Lower leg skin (tissue), 4 donors: ENCODE results near the gene MYL9. TPM values are rescaled to one million over a fixed set of nuclear protein-coding genes. Genes with fewer than 3 reads are reported as not detected.
"Not testable (repeated sequence)": the region's sequence is repeated elsewhere in the genome, so short reads cannot be mapped to it uniquely, and the experiment has no call there.

Experiments
- DNase-seq, 2 donors: peaks; one replicate each; pipeline ENCODE4 v3.0.0-alpha.2; 2019; ENCODE audit warnings: low spot score in 2 of 2
- H3K4me3 ChIP-seq: fragments of 200-600 bp; sonication (generic); 2 replicates; pipeline ENCODE4 v1.5.1; 2017; ENCODE audit warnings: mild to moderate bottlenecking, low read depth; ENCODE audit not compliant: poor library complexity, severe bottlenecking
- POLR2A ChIP-seq, 2 donors: fragments of 450-650 bp; IDR thresholded peaks; one replicate each; pipeline ENCODE4 v1.6.1; 2016 to 2017; ENCODE audit warnings: antibody characterized with exemption in 2 of 2, mild to moderate bottlenecking in 1 of 2, moderate library complexity in 1 of 2
- WGBS, 2 donors: methylation state at CpG; one replicate each; pipeline ENCODE4 v1.1.5; 2018; 5-methylcytosine and 5-hydroxymethylcytosine counted together
- intact Hi-C: fragments of 100-400 bp; cut with DNase I; formaldehyde crosslinking; loops from one replicate; pipeline ENCODE4 v1.15.0; 2023; ENCODE audit warnings: low total_unique reads
- total RNA-seq, 4 donors: library from RNA; depleted of rRNA; stranded (reverse); fragments of >200 nt; gene quantifications; one replicate each; pipeline ENCODE4 v1.1.0, GENCODE V29; 2016
- TF ChIP-seq, protein P1 (sequence below), 3 donors: fragments of 450-650 bp; IDR thresholded peaks; one replicate each; pipeline ENCODE4 v1.5.1; 2016; ENCODE audit warnings: antibody characterized with exemption in 3 of 3, mild to moderate bottlenecking in 3 of 3, moderate library complexity in 2 of 3

Gene MYL9
- total RNA-seq, 4 donors from 2014 or later: 14.9 to 69.9 (median 36.3) TPM

DNA sequence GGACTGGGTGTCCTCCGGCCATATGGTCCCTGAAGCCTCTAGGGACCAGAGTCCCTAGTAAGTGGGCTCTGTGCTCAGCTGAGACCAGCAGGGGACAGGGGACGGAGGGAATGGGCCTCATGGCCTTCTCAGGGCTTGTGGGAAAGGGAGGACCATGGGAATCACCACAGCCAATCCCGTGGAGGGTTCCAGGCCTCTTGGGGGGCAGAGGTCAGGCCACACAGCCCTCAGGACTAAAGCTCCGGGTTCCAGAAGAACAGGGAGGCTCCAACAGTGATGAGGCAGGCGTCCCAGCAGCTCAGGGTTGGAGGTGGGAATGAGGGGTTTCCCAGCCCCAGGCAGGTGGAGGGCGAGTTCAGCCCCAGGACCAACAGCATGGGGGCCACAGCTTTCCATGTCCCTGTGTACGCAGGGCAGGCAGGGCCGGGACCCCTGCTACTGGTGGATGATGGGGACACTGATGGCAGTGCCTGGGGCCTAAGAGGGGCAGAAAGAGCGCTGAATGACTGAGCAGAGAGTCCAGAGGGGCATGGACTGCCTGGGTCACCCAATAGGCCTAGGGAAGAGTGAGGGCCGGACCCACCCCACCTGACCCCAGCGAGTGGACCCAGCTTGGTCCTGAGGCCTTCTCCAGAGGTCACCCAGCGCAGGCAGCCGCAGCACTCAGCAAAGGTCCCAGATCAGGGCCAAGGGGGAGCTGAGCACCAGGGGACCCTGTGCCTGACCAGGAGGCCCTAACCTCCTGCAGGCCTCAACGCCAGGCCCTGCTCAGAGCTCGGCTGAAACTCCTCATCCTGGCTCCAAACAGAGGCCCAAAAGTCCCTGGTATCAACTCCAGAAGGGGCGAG, 8.8 kb downstream of the MYL9 start:
- intact Hi-C loops: loop anchor here (5.0 kb wide), 2 partner anchors 52 to 862 kb away; no protein-coding TSS in a partner anchor
- 70 to 76% methylated on average over 11 to 15 of the region's 16 CpGs for WGBS, 2 donors
- TF ChIP-seq, protein P1, sequence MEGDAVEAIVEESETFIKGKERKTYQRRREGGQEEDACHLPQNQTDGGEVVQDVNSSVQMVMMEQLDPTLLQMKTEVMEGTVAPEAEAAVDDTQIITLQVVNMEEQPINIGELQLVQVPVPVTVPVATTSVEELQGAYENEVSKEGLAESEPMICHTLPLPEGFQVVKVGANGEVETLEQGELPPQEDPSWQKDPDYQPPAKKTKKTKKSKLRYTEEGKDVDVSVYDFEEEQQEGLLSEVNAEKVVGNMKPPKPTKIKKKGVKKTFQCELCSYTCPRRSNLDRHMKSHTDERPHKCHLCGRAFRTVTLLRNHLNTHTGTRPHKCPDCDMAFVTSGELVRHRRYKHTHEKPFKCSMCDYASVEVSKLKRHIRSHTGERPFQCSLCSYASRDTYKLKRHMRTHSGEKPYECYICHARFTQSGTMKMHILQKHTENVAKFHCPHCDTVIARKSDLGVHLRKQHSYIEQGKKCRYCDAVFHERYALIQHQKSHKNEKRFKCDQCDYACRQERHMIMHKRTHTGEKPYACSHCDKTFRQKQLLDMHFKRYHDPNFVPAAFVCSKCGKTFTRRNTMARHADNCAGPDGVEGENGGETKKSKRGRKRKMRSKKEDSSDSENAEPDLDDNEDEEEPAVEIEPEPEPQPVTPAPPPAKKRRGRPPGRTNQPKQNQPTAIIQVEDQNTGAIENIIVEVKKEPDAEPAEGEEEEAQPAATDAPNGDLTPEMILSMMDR (IDR thresholded peaks at IDR 0.05): no peak
- TF ChIP-seq POLR2A (IDR thresholded peaks at IDR 0.05): no peak
- no peak overlapping the region for H3K4me3 ChIP-seq
- DNase-seq: no peak

DNA sequence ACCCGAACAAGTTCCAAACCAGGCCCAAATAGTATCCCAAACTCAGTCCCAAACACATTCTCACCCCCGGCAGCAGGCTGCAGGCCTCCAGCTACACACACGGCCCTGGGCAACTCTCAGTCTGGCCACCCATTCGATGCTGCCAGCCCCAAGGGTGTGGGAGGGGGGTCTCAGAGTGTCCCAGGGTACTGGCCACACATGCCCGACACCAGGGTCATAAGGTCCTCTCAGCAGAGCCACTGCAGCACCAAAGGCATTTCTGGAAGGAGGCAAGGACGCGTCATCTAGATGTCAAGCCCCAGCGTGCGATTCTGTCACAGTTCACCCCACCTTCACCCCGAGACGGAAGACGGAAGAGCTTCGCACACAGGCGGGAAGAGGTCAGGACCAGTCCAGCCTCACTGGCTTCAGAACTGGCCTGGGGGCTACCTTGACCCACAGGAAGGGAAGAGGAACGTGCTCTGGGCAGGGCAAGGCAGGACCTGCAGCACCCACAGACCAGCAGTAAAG, 9.5 kb downstream of the MYL9 start:
- no peak for DNase-seq
- WGBS, 2 donors: 39 to 60% methylated on average over 14 to 15 of the region's 15 CpGs
- no peak overlapping the region for H3K4me3 ChIP-seq
- intact Hi-C loops: loop anchor here (5.0 kb wide), 1 partner anchor 51 kb away; no protein-coding TSS in a partner anchor
- TF ChIP-seq, protein P1 (IDR thresholded peaks at IDR 0.05): no peak
- no peak for TF ChIP-seq POLR2A (IDR thresholded peaks at IDR 0.05)

DNA sequence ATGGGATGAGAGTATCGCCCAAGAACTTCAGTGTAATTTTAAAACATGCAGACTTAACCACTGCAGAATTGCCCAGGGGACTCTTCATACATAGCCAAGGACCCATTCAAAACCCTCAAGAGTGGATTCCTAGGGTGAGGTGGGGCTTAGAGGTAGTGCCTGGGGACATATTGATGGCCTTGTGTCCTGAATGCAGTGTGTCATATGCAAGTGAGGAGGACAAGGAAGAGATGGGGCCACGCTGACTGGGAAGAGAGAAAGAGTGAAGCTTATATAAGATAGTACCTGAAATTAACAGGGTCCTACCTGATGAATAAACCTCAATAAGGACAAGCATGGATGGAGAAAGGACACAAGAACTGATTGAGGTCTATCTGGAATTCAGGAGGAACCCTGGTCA, 13.9 kb downstream of the MYL9 start:
- no peak overlapping the region for H3K4me3 ChIP-seq
- 95 to 98% methylated on average over 2 of the region's 2 CpGs for WGBS, 2 donors
- DNase-seq: no peak
- intact Hi-C loops: no loop called here
- no peak for TF ChIP-seq POLR2A (IDR thresholded peaks at IDR 0.05)
- TF ChIP-seq, protein P1 (IDR thresholded peaks at IDR 0.05): no peak

DNA sequence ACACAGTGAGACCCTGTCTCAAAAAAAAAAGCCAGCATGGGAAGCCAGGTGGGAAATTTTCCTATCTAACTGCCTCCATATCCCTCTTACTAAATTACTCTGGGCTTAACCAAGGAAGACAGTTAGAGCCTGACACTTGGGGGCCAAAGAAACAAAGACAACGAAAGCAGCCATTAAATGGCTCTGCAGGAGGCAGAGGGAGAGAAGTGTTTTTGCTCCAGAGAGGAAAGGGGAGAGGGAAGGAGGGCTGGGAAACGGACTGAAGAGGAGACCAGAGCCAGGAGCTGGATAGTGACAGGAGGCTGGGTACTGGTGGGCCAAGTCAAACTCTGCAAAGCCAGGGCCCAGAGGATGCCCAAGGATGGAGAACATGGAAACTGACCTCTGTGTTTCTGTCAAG, 21.4 kb downstream of the MYL9 start:
- intact Hi-C loops: no loop called here
- TF ChIP-seq POLR2A (IDR thresholded peaks at IDR 0.05): no peak
- TF ChIP-seq, protein P1 (IDR thresholded peaks at IDR 0.05): no peak
- no peak overlapping the region for H3K4me3 ChIP-seq
- DNase-seq: no peak
- WGBS, 2 donors: 76 to 78% methylated on average over 2 of the region's 2 CpGs

DNA sequence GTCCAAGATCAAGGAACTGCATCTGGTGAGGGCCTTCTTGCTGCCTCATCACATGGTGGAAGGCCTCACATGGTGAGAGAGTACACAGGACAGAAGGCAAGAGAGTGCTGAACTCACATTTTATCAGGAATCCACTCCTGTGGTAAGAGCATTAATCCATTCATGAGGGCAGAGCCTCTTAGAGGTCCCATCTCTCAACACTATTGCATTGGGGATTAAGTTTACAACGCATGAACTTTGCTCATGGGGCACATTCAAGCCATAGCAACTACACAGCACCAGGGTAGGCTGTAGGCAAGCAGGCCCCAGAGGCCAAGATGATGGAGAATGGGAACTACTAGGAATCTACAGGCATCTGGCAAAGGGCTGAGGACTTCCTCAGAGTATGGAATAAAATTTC, 22.1 kb downstream of the MYL9 start:
- 88 to 100% methylated on average over 1 of the region's 1 CpG for WGBS, 2 donors
- intact Hi-C loops: no loop called here
- TF ChIP-seq POLR2A (IDR thresholded peaks at IDR 0.05): no peak
- TF ChIP-seq, protein P1 (IDR thresholded peaks at IDR 0.05): no peak
- no peak for DNase-seq
- H3K4me3 ChIP-seq: no peak overlapping the region

DNA sequence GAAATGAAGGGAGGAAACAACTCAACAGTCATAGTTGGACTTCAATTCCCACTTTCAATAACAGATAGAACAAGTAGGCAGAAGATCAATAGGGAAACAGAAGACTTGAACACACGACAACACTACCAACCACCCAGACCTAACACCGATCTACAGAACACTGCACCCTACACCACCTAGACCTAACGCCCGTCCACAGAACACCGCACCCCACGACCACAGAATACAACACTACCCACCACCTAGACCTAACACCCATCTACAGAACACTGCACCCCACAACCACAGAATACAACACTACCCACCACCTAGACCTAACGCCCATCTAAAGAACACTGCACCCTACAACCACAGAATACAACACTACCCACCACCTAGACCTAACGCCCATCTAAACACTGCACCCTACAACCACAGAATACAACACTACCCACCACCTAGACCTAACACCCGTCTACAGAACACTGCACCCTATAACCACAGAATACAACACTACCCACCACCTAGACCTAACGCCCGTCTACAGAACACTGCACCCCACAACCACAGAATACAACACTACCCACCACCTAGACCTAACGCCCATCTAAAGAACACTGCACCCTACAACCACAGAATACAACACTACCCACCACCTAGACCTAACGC, 22.9 kb downstream of the MYL9 start:
- intact Hi-C loops, H3K4me3 ChIP-seq: not testable (repeated sequence)

DNA sequence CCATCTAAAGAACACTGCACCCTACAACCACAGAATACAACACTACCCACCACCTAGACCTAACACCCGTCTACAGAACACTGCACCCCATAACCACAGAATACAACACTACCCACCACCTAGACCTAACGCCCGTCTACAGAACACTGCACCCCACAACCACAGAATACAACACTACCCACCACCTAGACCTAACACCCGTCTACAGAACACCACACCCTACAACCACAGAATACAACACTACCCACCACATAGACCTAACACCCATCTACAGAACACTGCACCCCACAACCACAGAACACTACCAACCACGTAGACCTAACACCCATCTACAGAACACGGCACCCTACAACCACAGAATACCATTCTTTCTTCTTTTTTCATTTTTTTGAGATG, 23.4 kb downstream of the MYL9 start:
- WGBS, 2 donors: 89 to 92% methylated on average over 6 of the region's 6 CpGs
- intact Hi-C loops, DNase-seq, H3K4me3 ChIP-seq: not testable (repeated sequence)

More for the DNA sequence above, 22.9 kb downstream of the MYL9 start:
- DNase-seq: not testable (repeated sequence)
- WGBS, 2 donors: 93 to 94% methylated on average over 13 of the region's 13 CpGs
